GM18499 (cell line): ENCODE results near the gene DENND6A.

Experiments
- ATAC-seq: cut with Tn5 transposase; IDR thresholded peaks from one replicate; pipeline ENCODE4 v1.9.1; 2021; ENCODE audit warnings: moderate number of reproducible peaks; ENCODE audit not compliant: insufficient read depth, unreplicated experiment

DENND6A gene

GRCh38 chr3:57696801-57697321 is 4.0 kb upstream of the DENND6A start:
- no peak for ATAC-seq

DNA sequence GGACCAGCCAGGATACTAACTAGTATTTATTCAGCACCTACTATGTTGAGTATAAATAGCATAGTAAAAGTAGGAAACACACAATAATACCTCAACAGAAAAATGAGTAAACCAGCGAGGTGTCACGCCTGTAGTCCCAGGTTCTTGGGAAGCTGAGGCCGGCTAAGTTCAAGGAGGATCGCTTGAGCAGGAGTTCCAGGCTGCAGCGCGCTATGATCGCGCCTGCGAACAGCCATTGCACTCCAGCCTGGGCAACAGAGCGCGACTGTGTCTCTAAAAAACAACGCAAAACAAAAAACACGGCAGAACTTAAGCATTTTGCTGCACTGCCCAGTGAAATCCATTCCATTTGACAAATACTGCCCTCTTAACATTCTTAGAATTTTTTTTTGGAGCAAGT is 1.3 kb upstream of the DENND6A start:
- ATAC-seq = no peak

DNA sequence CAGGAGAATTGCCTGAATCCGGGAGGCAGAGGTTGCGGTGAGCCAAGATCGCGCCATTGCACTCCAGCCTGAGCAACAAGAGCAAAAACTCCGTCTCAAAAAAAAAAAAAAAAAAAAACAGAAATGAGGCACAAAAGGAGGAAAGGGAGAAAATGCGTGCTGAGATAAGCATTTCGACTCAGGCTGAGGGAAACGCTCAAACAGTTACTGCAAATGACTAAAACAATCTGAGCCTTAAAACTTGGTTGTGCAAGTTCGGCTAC is 813 bp downstream of the DENND6A start:
- peak; percentile 15 for ATAC-seq

- ATAC-seq = no peak
These were observed 1.3 kb downstream of the DENND6A start for GRCh38 chr3:57691411-57692132.

DNA sequence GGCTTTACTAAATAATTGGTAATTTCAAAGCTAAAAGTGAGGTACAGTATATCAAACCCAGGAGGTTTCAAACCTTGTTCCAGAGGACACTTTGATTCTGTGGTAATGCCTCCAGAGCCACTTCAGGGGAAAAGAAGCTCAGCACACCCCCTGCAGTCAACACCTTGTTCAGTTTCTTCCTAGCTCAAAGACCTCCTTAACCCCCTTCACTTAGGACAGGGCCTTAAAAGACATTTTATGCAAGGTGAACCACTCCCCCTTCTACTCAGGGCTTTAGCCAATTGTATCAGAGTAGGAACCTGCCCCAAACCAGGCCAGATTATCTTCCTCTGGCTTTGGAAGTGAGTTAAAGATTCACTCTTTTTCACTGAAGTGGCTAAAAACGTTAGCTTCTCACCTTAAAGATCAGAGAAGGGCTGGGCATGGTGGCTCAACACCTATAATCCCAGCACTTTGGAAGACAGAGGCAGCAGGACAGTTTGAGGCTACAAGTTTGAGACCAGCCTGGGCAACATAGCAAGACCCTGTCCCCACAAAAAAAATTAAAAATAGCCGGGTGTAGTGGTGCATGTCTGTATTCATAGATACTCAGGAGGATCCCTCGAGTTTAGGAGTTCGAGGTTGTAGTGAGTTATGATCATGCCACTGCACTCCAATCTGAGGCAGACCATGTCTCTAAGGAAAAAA is 3.4 kb downstream of the DENND6A start:
- no peak for ATAC-seq

DNA sequence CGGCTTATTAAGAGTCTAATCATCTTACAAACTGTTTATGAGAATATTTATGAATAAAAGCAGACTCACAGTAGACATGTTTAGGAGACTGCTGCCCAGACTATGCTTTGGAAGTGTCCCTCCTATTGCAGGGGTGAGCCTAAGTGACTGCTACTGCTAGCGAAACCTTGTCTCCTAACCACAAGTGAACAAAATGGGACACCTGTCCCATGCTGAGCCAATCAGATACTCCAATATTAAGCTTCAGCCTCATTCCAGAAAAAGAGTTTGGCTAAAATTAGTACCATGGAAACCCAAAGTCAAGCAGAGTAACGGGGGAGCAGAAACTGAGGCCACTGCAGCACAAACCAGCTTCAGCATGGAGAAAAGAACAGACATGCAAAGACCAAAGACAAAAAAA is 4.6 kb downstream of the DENND6A start:
- ATAC-seq = no peak

DNA sequence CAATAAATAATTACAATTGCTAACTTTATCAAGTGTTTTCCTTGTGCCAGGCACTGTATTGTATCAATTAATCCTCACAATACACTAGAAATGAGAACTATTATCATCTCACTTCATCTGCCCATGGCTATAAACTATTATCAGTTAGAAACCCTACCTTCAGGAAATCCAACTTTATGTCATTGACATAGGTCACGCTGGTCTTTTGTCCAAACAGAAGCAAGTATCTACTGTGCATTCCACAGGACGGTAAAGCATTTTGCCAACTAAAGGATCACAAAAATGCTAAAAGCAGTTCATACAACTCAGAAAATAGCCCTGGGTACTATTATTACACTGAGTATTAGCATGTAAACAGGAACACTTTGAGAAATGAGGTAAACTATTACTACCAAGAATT is 9.6 kb downstream of the DENND6A start:
- no peak for ATAC-seq

GRCh38 chr3:57682284-57682683 is 10.6 kb downstream of the DENND6A start:
- no peak for ATAC-seq

DNA sequence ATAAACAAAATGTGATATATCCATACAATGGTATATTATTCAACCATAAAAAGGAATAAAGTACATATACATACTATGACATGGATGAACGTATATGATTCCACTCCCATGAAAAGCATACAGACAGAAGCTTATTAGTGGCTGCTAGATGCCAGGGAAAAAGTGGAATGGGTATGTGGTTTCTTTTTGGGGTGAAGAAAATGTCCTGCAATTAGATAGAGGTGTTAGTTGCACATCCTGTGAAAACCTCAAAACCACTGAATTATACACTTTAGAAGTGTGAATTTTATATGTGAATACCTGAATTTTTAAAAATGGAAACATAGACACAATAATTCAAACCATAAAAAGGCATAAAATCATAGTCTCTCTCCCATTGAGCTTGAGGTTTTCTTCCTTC is 11.2 kb downstream of the DENND6A start:
- ATAC-seq = no peak

DNA sequence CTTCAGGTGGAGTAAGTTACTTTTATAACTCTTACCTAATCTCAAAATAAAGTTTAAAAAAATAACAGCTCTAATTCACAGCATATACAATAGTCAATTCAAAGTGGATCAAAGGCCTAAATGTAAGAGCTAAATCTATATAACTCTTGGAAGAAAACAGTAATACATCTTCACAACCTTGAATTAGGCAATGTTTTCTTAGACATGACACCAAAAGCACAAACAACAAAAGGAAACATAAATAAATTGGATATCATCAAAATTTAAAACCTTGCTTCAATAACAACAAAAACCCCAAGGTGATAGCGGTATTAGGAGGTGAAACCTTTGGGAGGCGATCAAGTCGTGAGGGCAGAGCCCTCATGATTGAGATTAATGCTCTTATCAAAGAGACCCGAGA is 12.8 kb downstream of the DENND6A start:
- ATAC-seq = no peak

GRCh38 chr3:57675530-57675929 is 17.3 kb downstream of the DENND6A start:
- ATAC-seq = no peak

DNA sequence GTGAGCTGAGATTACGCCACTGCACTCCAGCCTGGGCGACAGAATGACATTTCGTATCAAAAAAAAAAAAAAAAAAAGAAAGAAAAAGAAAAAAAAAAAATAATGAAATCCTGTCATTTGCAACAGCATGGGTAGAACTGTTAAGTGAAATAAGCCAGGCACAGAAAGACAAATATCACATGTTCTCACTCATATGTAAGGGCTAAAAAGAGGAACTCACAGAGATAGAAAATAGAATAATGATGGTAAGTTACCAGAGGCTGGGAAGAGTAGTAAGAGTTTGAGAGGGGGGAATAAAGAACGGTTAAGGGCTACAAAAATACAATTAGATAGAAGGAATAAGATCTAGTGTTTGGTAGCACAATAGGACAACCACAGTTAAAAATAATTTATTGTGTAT is 19.7 kb downstream of the DENND6A start:
- ATAC-seq = no peak

- ATAC-seq = no peak
These were observed 22.3 kb downstream of the DENND6A start for GRCh38 chr3:57670543-57670942.

- no peak for ATAC-seq
These were observed 31.5 kb downstream of the DENND6A start for GRCh38 chr3:57661404-57661803.

GRCh38 chr3:57659806-57660439 is 33.0 kb downstream of the DENND6A start:
- no peak for ATAC-seq

GRCh38 chr3:57659004-57659673 is 33.7 kb downstream of the DENND6A start:
- no peak for ATAC-seq

DNA sequence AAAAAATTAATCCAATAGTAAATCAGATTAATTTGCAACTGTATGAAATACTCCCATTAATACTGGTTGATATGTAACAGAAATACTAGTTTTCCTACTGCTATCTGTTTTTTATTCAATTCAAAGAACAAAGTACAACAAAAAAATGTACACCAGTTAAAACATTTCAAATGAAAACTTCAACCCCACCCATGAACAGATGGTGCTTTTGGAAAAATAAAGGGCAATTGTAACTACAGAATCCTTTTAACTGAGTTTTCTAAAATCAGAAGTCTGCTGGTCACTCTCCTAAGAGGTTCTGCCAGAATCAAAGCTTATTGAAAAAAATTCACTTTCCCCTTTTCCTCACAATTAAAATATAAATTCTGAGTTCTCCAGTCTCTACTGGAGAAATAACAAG is 34.3 kb downstream of the DENND6A start:
- no peak for ATAC-seq

GRCh38 chr3:57655727-57656126 is 37.1 kb downstream of the DENND6A start:
- no peak for ATAC-seq

DNA sequence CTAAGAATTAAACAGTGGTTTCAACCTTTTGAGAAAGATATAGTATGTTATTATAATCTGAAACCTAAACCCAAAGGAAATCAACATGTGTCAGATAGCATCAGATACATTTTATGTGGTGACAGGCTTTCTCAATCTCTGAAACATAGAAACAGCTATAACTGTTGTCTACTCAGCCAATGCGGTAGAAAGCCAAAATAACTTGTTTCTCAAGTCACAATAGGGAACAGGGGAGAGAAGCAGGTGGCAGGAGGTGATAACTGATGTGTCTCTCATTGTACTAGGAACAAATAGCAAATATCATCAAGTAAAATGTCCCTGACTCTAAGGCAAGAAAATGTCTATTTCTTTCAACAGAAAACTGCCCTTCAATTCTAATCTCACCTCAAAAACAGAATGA is 38.6 kb downstream of the DENND6A start:
- no peak for ATAC-seq

DNA sequence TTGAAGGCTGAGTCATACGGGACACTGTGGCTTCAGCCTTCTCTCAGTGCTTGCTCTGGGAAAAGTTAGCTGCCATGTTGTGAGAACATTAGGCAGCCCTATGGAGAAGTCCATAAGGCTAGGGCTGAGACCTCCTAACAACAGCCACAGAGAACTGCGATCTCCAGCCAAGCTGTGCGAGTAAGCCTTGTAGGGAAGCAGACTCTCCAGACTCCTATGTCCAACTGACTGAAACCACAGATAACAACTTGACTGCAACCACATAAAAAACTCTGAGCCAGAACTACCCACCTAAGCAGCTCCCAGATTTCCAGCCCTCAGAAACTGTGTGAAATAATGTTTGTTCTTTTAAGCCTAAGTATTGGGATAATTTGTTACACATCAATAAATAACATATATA is 40.7 kb downstream of the DENND6A start:
- ATAC-seq = no peak

GRCh38 chr3:57647292-57647940 is 45.5 kb downstream of the DENND6A start:
- ATAC-seq = no peak
